Measurements from ENCODE around the gene ADRA1B.

The ADRA1B gene

GRCh38 chr5:159883522-159883950 lies 32.7 kb upstream of the ADRA1B start:
- Histone ChIP-seq H3K4me1 (ENCODE audit: low read depth, poor library complexity, severe bottlenecking) (no peaks in the 10 kb centered on the region), H3K36me3 (ENCODE audit: insufficient read depth) (no peaks in the 10 kb centered on the region), H3K79me2 (ENCODE audit: insufficient read depth, low read depth) (no peaks in the 10 kb centered on the region), H3K4me2 (no peak overlapping the region), H3K27ac (no peak overlapping the region), H3K9ac (no peak overlapping the region), H3K27me3 (ENCODE audit: insufficient read depth, low read depth) (no peaks in the 10 kb centered on the region), H4K20me1 (ENCODE audit: insufficient read depth) (no peaks in the 10 kb centered on the region), H2AFZ (ENCODE audit: low read depth) (no peak overlapping the region), H3K4me3 (IDR thresholded peaks at IDR 0.05; ENCODE audit: insufficient read depth, low read depth, low read length) (no peak overlapping the region)
- no peak for TF ChIP-seq CTCF (conservative IDR thresholded peaks at IDR 0.05; ENCODE audit: low read depth, low read length)

GRCh38 chr5:159884917-159885620 lies 31.2 kb upstream of the ADRA1B start:
- Histone ChIP-seq H3K9ac (no peak overlapping the region), H2AFZ (ENCODE audit: low read depth) (no peak overlapping the region), H3K79me2 (ENCODE audit: insufficient read depth, low read depth) (no peaks in the 10 kb centered on the region), H4K20me1 (ENCODE audit: insufficient read depth) (no peaks in the 10 kb centered on the region), H3K4me3 (IDR thresholded peaks at IDR 0.05; ENCODE audit: insufficient read depth, low read depth, low read length) (no peak overlapping the region), H3K4me1 (ENCODE audit: low read depth, poor library complexity, severe bottlenecking) (no peaks in the 10 kb centered on the region), H3K27me3 (ENCODE audit: insufficient read depth, low read depth) (no peaks in the 10 kb centered on the region), H3K36me3 (ENCODE audit: insufficient read depth) (no peaks in the 10 kb centered on the region), H3K4me2 (no peak overlapping the region), H3K27ac (no peak overlapping the region)
- no peak for TF ChIP-seq CTCF (conservative IDR thresholded peaks at IDR 0.05; ENCODE audit: low read depth, low read length)

- Histone ChIP-seq H3K27ac (no peak overlapping the region), H2AFZ (ENCODE audit: low read depth) (no peak overlapping the region), H3K4me1 (ENCODE audit: low read depth, poor library complexity, severe bottlenecking) (no peaks in the 10 kb centered on the region), H3K27me3 (ENCODE audit: insufficient read depth, low read depth) (no peaks in the 10 kb centered on the region), H3K36me3 (ENCODE audit: insufficient read depth) (no peaks in the 10 kb centered on the region), H4K20me1 (ENCODE audit: insufficient read depth) (no peaks in the 10 kb centered on the region), H3K4me3 (IDR thresholded peaks at IDR 0.05; ENCODE audit: insufficient read depth, low read depth, low read length) (no peak overlapping the region), H3K9ac (no peak overlapping the region), H3K4me2 (no peak overlapping the region), H3K79me2 (ENCODE audit: insufficient read depth, low read depth) (no peaks in the 10 kb centered on the region)
- no peak for TF ChIP-seq CTCF (conservative IDR thresholded peaks at IDR 0.05; ENCODE audit: low read depth, low read length)
These were observed 30.0 kb upstream of the ADRA1B start for GRCh38 chr5:159886296-159886695.

- H4K20me1 ChIP-seq (ENCODE audit: insufficient read depth), result no peaks in the 10 kb centered on the region
- no peaks in the 10 kb centered on the region for H3K36me3 ChIP-seq (ENCODE audit: insufficient read depth)
- H3K27ac ChIP-seq, result no peak overlapping the region
- no peaks in the 10 kb centered on the region for H3K27me3 ChIP-seq (ENCODE audit: insufficient read depth, low read depth)
- H3K4me3 ChIP-seq (IDR thresholded peaks at IDR 0.05; ENCODE audit: insufficient read depth, low read depth, low read length), result no peak overlapping the region
- no peak overlapping the region for H3K9ac ChIP-seq
- no peaks in the 10 kb centered on the region for H3K79me2 ChIP-seq (ENCODE audit: insufficient read depth, low read depth)
- H3K4me2 ChIP-seq, result no peak overlapping the region
- no peak overlapping the region for H2AFZ ChIP-seq (ENCODE audit: low read depth)
- TF ChIP-seq CTCF (conservative IDR thresholded peaks at IDR 0.05; ENCODE audit: low read depth, low read length), result no peak
- no peaks in the 10 kb centered on the region for H3K4me1 ChIP-seq (ENCODE audit: low read depth, poor library complexity, severe bottlenecking)
These were observed 29.2 kb upstream of the ADRA1B start for GRCh38 chr5:159887050-159887449.

Measured in KMS-11 (cell line).